Measurements from ENCODE around the gene TMPRSS3. TPM values are rescaled to one million over a fixed set of nuclear protein-coding genes. Genes with fewer than 3 reads are reported as not detected.

Gene TMPRSS3
- total RNA-seq, 4 donors from 2014 or later, result 0.68 to 1.3 TPM; not detected in 2

- Histone ChIP-seq H3K36me3 (no peaks in the 10 kb centered on the region), H3K27ac (no peak overlapping the region), H3K27me3 (peaks cover 9% of the 10 kb centered on the region), H3K4me1 (peaks cover 0 to 4% (median 0%) of the 10 kb centered on the region in 4 donors), H3K4me3 (no peak overlapping the region), H3K9me3 (no peaks in the 10 kb centered on the region)
- DNase-seq, result peak; percentile 46
- TF ChIP-seq POLR2AphosphoS5 (IDR thresholded peaks at IDR 0.05) (no peak), CTCF (IDR thresholded peaks at IDR 0.05) (no peak), POLR2A (IDR thresholded peaks at IDR 0.05) (no peak)
- 78% methylated on average over 10 of the region's 10 CpGs; no CpG with 5 or more reads in 1 of the 2 donors for WGBS, 2 donors (ENCODE audit: low coverage in 1 of 2)
- in situ Hi-C loops (cut with MboI; ENCODE audit: low pct_ligation_motif_present in 1 of 4, low pct_unique_long_range_greater_than_20kb in 1 of 4, low sequenced_read_pairs in 3 of 4), result no loop called here
- intact Hi-C loops (cut with DNase I; ENCODE audit: low total_unique reads), result no loop called here
Observed at GRCh38 chr21:42426876-42427480, 31.1 kb upstream of the TMPRSS3 start.

GRCh38 chr21:42426424-42426823 is 30.6 kb upstream of the TMPRSS3 start:
- Histone ChIP-seq H3K4me1 (peaks cover 0 to 4% (median 0%) of the 10 kb centered on the region in 4 donors), H3K4me3 (no peak overlapping the region), H3K27ac (no peak overlapping the region), H3K27me3 (peaks cover 9% of the 10 kb centered on the region), H3K9me3 (no peaks in the 10 kb centered on the region), H3K36me3 (no peaks in the 10 kb centered on the region)
- WGBS, 2 donors (ENCODE audit: low coverage in 1 of 2), result 79 to 86% methylated on average over 4 to 7 of the region's 7 CpGs
- DNase-seq, result no peak
- intact Hi-C loops (cut with DNase I; ENCODE audit: low total_unique reads), result no loop called here
- in situ Hi-C loops (cut with MboI; ENCODE audit: low pct_ligation_motif_present in 1 of 4, low pct_unique_long_range_greater_than_20kb in 1 of 4, low sequenced_read_pairs in 3 of 4), result no loop called here
- TF ChIP-seq EP300 (IDR thresholded peaks at IDR 0.05; ENCODE audit: low read depth), result no peak
- TF ChIP-seq POLR2A (IDR thresholded peaks at IDR 0.05), result no peak
- TF ChIP-seq CTCF (IDR thresholded peaks at IDR 0.05), result no peak
- TF ChIP-seq POLR2AphosphoS5 (IDR thresholded peaks at IDR 0.05), result no peak

- TF ChIP-seq POLR2AphosphoS5 (IDR thresholded peaks at IDR 0.05) (no peak), EP300 (IDR thresholded peaks at IDR 0.05; ENCODE audit: low read depth) (no peak), CTCF (IDR thresholded peaks at IDR 0.05) (no peak), POLR2A (IDR thresholded peaks at IDR 0.05) (no peak)
- H3K27me3 ChIP-seq, result peaks cover 9% of the 10 kb centered on the region
- no peaks in the 10 kb centered on the region for H3K36me3 ChIP-seq
- DNase-seq, result no peak
- in situ Hi-C loops (cut with MboI; ENCODE audit: low pct_ligation_motif_present in 1 of 4, low pct_unique_long_range_greater_than_20kb in 1 of 4, low sequenced_read_pairs in 3 of 4), result no loop called here
- no peak overlapping the region for H3K4me3 ChIP-seq
- intact Hi-C loops (cut with DNase I; ENCODE audit: low total_unique reads), result no loop called here
- WGBS, 2 donors (ENCODE audit: low coverage in 1 of 2), result 67 to 71% methylated on average over 3 to 4 of the region's 4 CpGs
- peaks cover 0 to 7% (median 0%) of the 10 kb centered on the region in 4 donors for H3K4me1 ChIP-seq
- no peak overlapping the region for H3K27ac ChIP-seq
- no peaks in the 10 kb centered on the region for H3K9me3 ChIP-seq
Observed at GRCh38 chr21:42425591-42425990, 29.7 kb upstream of the TMPRSS3 start.

GRCh38 chr21:42424914-42425541 is 29.2 kb upstream of the TMPRSS3 start:
- Histone ChIP-seq H3K27ac (peak overlapping the region in 1 of 4 donors; percentile 30), H3K4me3 (no peak overlapping the region), H3K9me3 (no peaks in the 10 kb centered on the region), H3K4me1 (peaks cover 0 to 7% (median 0%) of the 10 kb centered on the region in 4 donors), H3K27me3 (peaks cover 9% of the 10 kb centered on the region), H3K36me3 (no peaks in the 10 kb centered on the region)
- TF ChIP-seq EP300 (IDR thresholded peaks at IDR 0.05; ENCODE audit: low read depth), result no peak
- no peak for TF ChIP-seq POLR2AphosphoS5 (IDR thresholded peaks at IDR 0.05)
- no peak for TF ChIP-seq POLR2A (IDR thresholded peaks at IDR 0.05)
- TF ChIP-seq CTCF (IDR thresholded peaks at IDR 0.05), result no peak
- in situ Hi-C loops (cut with MboI; ENCODE audit: low pct_ligation_motif_present in 1 of 4, low pct_unique_long_range_greater_than_20kb in 1 of 4, low sequenced_read_pairs in 3 of 4), result no loop called here
- intact Hi-C loops (cut with DNase I; ENCODE audit: low total_unique reads), result no loop called here
- peak; percentile 39 for DNase-seq
- 59 to 69% methylated on average over 8 to 12 of the region's 12 CpGs for WGBS, 2 donors (ENCODE audit: low coverage in 1 of 2)
